ENCODE measurements around the gene ERC2.

The ERC2 gene

DNA sequence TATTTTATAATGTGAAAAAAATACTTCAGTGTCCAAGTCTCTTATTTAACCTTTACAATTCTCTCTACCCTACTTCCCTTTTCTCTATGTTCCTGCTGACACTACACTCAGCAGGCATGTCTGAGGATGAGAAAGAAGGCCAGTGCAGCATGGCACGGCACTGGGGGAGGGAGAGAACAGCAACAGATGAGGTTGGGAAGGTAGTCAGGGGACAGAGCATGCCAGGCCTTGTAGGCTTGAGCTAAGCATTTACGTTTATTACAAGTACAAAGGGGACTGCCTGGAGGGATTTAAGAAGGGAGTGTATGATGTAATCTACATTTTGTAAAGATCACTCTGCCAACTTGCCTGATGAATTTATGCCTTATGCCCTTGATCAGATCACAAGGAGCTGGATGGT, 863.9 kb downstream of the ERC2 start:
- TF ChIP-seq, protein P1, sequence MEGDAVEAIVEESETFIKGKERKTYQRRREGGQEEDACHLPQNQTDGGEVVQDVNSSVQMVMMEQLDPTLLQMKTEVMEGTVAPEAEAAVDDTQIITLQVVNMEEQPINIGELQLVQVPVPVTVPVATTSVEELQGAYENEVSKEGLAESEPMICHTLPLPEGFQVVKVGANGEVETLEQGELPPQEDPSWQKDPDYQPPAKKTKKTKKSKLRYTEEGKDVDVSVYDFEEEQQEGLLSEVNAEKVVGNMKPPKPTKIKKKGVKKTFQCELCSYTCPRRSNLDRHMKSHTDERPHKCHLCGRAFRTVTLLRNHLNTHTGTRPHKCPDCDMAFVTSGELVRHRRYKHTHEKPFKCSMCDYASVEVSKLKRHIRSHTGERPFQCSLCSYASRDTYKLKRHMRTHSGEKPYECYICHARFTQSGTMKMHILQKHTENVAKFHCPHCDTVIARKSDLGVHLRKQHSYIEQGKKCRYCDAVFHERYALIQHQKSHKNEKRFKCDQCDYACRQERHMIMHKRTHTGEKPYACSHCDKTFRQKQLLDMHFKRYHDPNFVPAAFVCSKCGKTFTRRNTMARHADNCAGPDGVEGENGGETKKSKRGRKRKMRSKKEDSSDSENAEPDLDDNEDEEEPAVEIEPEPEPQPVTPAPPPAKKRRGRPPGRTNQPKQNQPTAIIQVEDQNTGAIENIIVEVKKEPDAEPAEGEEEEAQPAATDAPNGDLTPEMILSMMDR (IDR thresholded peaks at IDR 0.05; ENCODE audit: low read depth, low read length, missing control alignments) = no peak
- no peak overlapping the region for H3K4me3 ChIP-seq (replicated peaks; ENCODE audit: low read depth, low read length)
- no peak for DNase-seq (ENCODE audit: extremely low read depth, low read depth)

DNA sequence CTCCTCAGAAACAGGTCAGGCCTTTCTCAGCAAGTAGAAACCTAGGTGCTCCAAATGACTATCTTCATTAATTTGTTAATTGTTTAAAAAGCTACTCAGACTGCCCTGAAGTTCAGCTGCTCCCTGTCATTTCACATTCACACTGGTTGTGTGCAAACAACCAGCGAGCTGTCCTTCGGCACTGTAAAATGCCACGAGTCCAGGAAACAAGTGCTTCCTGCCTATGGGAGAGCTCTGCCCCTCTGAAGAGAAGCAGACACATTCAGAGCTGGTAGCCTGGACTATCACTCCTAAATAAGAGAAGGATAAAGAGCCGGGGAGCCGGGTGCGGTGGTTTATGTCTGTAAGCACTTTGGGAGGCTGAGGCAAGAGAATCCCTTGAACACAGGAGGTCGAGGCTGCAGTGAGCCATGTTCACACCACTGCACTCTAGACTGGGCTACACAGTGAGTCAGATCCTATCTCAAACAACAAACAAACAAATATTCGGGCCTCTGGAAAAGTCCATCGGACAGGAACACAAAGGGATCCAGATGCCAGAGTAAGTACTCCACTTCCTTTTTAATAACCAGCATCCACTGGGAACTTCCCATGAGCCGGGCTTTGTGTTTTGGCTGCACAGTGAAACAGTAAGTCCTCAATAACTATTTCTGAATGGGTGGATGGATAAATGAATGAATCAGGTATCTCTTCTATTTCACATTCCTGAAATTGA, 866.7 kb downstream of the ERC2 start:
- TF ChIP-seq, protein P1 (IDR thresholded peaks at IDR 0.05; ENCODE audit: low read depth, low read length, missing control alignments) = no peak
- no peak overlapping the region for H3K4me3 ChIP-seq (replicated peaks; ENCODE audit: low read depth, low read length)
- DNase-seq (ENCODE audit: extremely low read depth, low read depth) = no peak

DNA sequence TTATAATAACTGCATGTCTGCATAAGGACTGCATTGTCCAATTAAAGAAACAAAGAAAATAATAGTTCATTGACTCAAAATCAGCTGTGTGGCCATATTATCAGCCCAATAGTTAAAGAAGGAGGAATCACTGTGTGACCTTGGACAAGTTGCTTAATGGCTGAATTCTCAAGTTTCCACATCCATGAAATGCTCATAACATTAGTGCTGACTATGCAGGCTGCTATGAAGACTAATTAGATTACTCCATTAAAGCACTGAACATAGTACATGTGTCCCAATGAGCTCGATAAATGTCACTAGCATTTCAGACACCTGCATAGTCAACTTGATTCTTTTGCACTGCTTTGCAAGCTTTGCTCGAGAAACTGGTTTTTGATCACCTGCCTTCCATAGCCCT, 870.0 kb downstream of the ERC2 start:
- TF ChIP-seq, protein P1 (IDR thresholded peaks at IDR 0.05; ENCODE audit: low read depth, low read length, missing control alignments) = no peak

DNA sequence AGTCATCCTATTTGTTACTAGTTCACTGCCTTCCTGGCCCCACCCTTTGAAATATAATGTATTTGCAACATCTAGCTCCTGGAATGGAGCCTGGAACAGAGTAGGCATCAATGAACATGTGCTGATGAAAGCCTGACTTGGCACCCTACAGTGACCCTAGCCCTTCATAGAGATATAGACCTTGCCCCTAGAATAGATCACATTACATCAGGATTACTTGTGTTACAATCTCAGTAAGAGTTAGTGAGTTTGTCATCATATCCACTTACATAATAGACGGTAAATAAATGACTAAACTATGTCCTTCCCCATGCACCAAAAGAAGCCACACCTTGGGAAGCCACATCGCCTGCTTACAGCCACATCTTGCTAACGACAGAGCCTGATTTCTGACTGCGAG, 870.6 kb downstream of the ERC2 start:
- no peak for DNase-seq (ENCODE audit: extremely low read depth, low read depth)
- TF ChIP-seq, protein P1 (IDR thresholded peaks at IDR 0.05; ENCODE audit: low read depth, low read length, missing control alignments) = no peak
- no peak overlapping the region for H3K4me3 ChIP-seq (replicated peaks; ENCODE audit: low read depth, low read length)

More for the DNA sequence above, 870.0 kb downstream of the ERC2 start:
- DNase-seq (ENCODE audit: extremely low read depth, low read depth) = no peak
- no peak overlapping the region for H3K4me3 ChIP-seq (replicated peaks; ENCODE audit: low read depth, low read length)

DNA sequence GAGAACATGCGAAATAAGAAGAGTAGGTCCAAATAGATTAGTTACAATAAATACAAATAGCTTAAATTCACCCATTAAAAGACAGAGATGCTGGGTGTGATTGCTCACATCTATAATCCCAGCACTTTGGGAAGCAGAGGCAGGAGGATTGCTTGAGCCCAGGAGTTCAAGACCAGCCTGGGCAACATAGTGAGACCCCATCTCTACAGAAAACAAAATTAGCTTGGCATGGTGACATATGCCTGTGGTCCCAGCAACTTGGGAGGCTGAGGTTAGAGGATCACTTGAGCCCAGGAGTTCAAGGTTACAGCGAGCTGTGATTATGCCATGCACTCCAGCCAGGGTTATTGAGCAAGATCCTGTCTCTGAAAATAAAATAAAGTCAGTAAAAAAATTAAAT, 872.1 kb downstream of the ERC2 start:
- DNase-seq (ENCODE audit: extremely low read depth, low read depth) = no peak
- TF ChIP-seq, protein P1 (IDR thresholded peaks at IDR 0.05; ENCODE audit: low read depth, low read length, missing control alignments) = no peak
- H3K4me3 ChIP-seq (replicated peaks; ENCODE audit: low read depth, low read length) = no peak overlapping the region

DNA sequence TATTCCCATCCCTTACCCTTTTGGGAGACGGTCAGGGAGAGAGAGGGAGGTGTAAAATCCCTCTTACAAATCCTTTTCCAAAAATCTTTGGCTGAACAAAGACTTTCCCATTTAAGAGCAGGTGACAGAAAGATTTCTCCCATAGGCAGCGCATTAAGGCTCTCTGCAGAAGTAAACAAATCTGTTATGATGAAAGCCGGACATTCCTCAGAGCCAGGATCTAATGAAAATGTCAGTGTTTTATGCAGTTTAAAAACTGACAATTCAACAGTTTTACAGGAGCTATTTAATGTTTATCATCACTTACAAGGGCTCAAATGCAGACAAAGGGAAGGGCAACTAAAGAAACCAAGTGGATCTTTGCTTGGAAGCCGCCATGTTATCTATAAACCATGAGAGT, 872.8 kb downstream of the ERC2 start:
- TF ChIP-seq, protein P1 (IDR thresholded peaks at IDR 0.05; ENCODE audit: low read depth, low read length, missing control alignments) = no peak
- DNase-seq (ENCODE audit: extremely low read depth, low read depth) = no peak
- no peak overlapping the region for H3K4me3 ChIP-seq (replicated peaks; ENCODE audit: low read depth, low read length)

DNA sequence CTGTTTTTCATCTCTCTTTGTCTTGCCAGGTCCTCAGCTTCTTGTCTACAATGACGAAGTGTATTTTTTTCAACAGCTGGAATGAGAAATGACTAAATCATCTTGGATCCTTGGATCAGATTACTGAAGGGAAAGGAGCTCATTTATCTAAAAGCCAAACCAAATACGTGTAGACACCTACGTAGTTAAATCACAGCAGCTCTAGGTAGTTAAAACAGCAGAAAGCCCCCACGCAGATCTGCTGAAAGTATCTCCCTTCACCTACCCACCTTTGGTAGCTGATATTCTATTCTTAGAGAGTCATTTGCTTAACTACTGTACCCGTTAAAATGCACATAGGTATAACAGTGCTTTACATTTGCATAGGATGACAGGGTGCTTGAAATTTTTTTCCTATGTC, 875.7 kb downstream of the ERC2 start:
- DNase-seq (ENCODE audit: extremely low read depth, low read depth) = no peak
- TF ChIP-seq, protein P1 (IDR thresholded peaks at IDR 0.05; ENCODE audit: low read depth, low read length, missing control alignments) = no peak

More for the DNA sequence above, 875.7 kb downstream of the ERC2 start:
- H3K4me3 ChIP-seq (replicated peaks; ENCODE audit: low read depth, low read length) = no peak overlapping the region
